Fibroblast of lung (primary cell): ENCODE measurements around the gene HOXC10. TPM values are rescaled to one million over a fixed set of nuclear protein-coding genes. Genes with fewer than 3 reads are reported as not detected.
A peak's percentile ranks its signal among the peaks of the same experiment; 100 is the strongest.

Experiments used
- DNase-seq, 2 donors: peaks; one replicate each; pipeline versions ENCODE4 v3.0.0 to v3.0.0-alpha.2; 2010; ENCODE audit warnings: low read depth in 2 of 2
- H2AFZ ChIP-seq: 2 replicates; pipeline ENCODE4 v1.5.1; 2012; ENCODE audit warnings: low read length, control low read depth, inconsistent platforms
- H3K27ac ChIP-seq: 2 replicates; pipeline ENCODE4 v1.5.1; 2011; ENCODE audit warnings: low read length, control low read depth; ENCODE audit not compliant: insufficient read depth
- H3K27me3 ChIP-seq: 2 replicates; pipeline ENCODE4 v1.5.1; 2011; ENCODE audit warnings: mild to moderate bottlenecking, low read length; ENCODE audit not compliant: control insufficient read depth, insufficient read depth
- H3K36me3 ChIP-seq: 2 replicates; pipeline ENCODE4 v1.5.1; 2011; ENCODE audit warnings: low read length; ENCODE audit not compliant: control insufficient read depth, insufficient read depth
- H3K4me1 ChIP-seq: 2 replicates; pipeline ENCODE4 v1.5.1; 2011; ENCODE audit warnings: low read length; ENCODE audit not compliant: control insufficient read depth, insufficient read depth; ENCODE audit errors: extremely low read depth
- H3K4me2 ChIP-seq: 2 replicates; pipeline ENCODE4 v1.5.1; 2011; ENCODE audit warnings: low read length, control low read depth; ENCODE audit not compliant: insufficient read depth; ENCODE audit errors: extremely low read depth
- H3K4me3 ChIP-seq, 4 experiments: fragments of 200-600 bp in 1 of 4; sonication (generic) in 1 of 4; replicated peaks in 1 of 4; 2 replicates each; pipeline ENCODE4 v1.5.1; 2011 to 2016; ENCODE audit warnings: low read length in 4 of 4, low read depth in 3 of 4, mild to moderate bottlenecking in 3 of 4, control low read depth in 2 of 4, inconsistent platforms in 1 of 4, mixed read lengths in 1 of 4; ENCODE audit not compliant: insufficient read depth in 1 of 4; ENCODE audit errors: control extremely low read depth in 1 of 4
- H3K79me2 ChIP-seq: 2 replicates; pipeline ENCODE4 v1.5.1; 2012; ENCODE audit warnings: mild to moderate bottlenecking, low read length, inconsistent platforms; ENCODE audit not compliant: control insufficient read depth, insufficient read depth
- H3K9ac ChIP-seq: 2 replicates; pipeline ENCODE4 v1.5.1; 2011; ENCODE audit warnings: mild to moderate bottlenecking, low read length, control low read depth; ENCODE audit not compliant: insufficient read depth
- H3K9me3 ChIP-seq: 2 replicates; pipeline ENCODE4 v1.5.1; 2012; ENCODE audit warnings: low read depth, low read length; ENCODE audit not compliant: control insufficient read depth, insufficient read depth
- H4K20me1 ChIP-seq: 2 replicates; pipeline ENCODE4 v1.5.1; 2011; ENCODE audit warnings: low read length; ENCODE audit not compliant: control insufficient read depth, insufficient read depth; ENCODE audit errors: extremely low read depth
- CTCF ChIP-seq, 2 donors: IDR thresholded peaks in 1 of 2; conservative IDR thresholded peaks in 1 of 2; 1 replicate in 1 of 2; 2 replicates in 1 of 2; pipeline ENCODE4 v1.5.1; 2011 to 2012; ENCODE audit warnings: low read length in 2 of 2, control low read depth in 1 of 2, inconsistent platforms in 1 of 2, low read depth in 1 of 2, mild to moderate bottlenecking in 1 of 2
- EZH2 ChIP-seq: IDR thresholded peaks from 2 replicates; pipeline ENCODE4 v1.5.1; 2012; ENCODE audit warnings: low read length, control low read depth, mild to moderate bottlenecking; ENCODE audit errors: missing control alignments
- polyA plus RNA-seq, 2 donors: library from polyadenylated mRNA; depleted of rRNA in 1 of 2; stranded (reverse) in 1 of 2; unstranded in 1 of 2; fragments of >200 nt; gene quantifications; 2 replicates each; pipeline ENCODE4 v1.2.1, GENCODE V29; 2011 to 2012; ENCODE audit warnings: missing spikeins in 1 of 2
- total RNA-seq: library from RNA; depleted of rRNA; stranded (reverse); fragments of >200 nt; gene quantifications from 2 replicates; pipeline ENCODE4 v1.2.1, GENCODE V29; 2014

HOXC10 gene
- total and polyA plus RNA-seq, 2 donors (not counting 1 experiment from before 2014, with no cell fraction given): 0.06 TPM; not detected in 1

GRCh38 chr12:53998110-53998899 is 13.4 kb downstream of the HOXC10 start:
- no peak overlapping the region for H3K4me2 ChIP-seq
- no peak for TF ChIP-seq CTCF (conservative IDR thresholded peaks at IDR 0.05 in 1 of 2, IDR thresholded peaks at IDR 0.05 in 1 of 2; ENCODE audit: low read depth in 1 of 2, low read length in 2 of 2)
- no peak for TF ChIP-seq EZH2
- no peak overlapping the region for H3K27ac ChIP-seq
- H3K27me3 ChIP-seq: peaks cover 83% of the 10 kb centered on the region
- no peak overlapping the region for H2AFZ ChIP-seq
- H3K9ac ChIP-seq: no peak overlapping the region
- DNase-seq: no peak
- no peaks in the 10 kb centered on the region for H4K20me1 ChIP-seq
- no peaks in the 10 kb centered on the region for H3K9me3 ChIP-seq
- no peak overlapping the region for H3K4me3 ChIP-seq
- H3K36me3 ChIP-seq: no peaks in the 10 kb centered on the region
- H3K79me2 ChIP-seq: no peaks in the 10 kb centered on the region
- no peaks in the 10 kb centered on the region for H3K4me1 ChIP-seq

- no peak overlapping the region for H3K9ac ChIP-seq
- no peak overlapping the region for H2AFZ ChIP-seq
- H3K9me3 ChIP-seq: no peaks in the 10 kb centered on the region
- H3K36me3 ChIP-seq: no peaks in the 10 kb centered on the region
- H4K20me1 ChIP-seq: no peaks in the 10 kb centered on the region
- H3K4me2 ChIP-seq: no peak overlapping the region
- H3K4me1 ChIP-seq: no peaks in the 10 kb centered on the region
- no peak for DNase-seq
- no peaks in the 10 kb centered on the region for H3K79me2 ChIP-seq
- peaks cover 81% of the 10 kb centered on the region for H3K27me3 ChIP-seq
- no peak overlapping the region for H3K27ac ChIP-seq
- no peak overlapping the region for H3K4me3 ChIP-seq
- TF ChIP-seq EZH2 (no peak), CTCF (conservative IDR thresholded peaks at IDR 0.05 in 1 of 2, IDR thresholded peaks at IDR 0.05 in 1 of 2; ENCODE audit: low read depth in 1 of 2, low read length in 2 of 2) (no peak)
These were observed 13.9 kb downstream of the HOXC10 start for GRCh38 chr12:53998900-53999236.

GRCh38 chr12:53999559-54000115 is 14.7 kb downstream of the HOXC10 start:
- H3K4me1 ChIP-seq: no peaks in the 10 kb centered on the region
- H3K4me2 ChIP-seq: peak overlapping the region; percentile 82
- peak in 1 of 2 donors; percentile 42 for DNase-seq
- peaks cover 81% of the 10 kb centered on the region for H3K27me3 ChIP-seq
- H3K4me3 ChIP-seq: peak overlapping the region in 3 of 4 experiments; percentile 17 to 52 (median 43)
- no peak for TF ChIP-seq EZH2
- TF ChIP-seq CTCF (conservative IDR thresholded peaks at IDR 0.05 in 1 of 2, IDR thresholded peaks at IDR 0.05 in 1 of 2; ENCODE audit: low read depth in 1 of 2, low read length in 2 of 2): no peak
- H4K20me1 ChIP-seq: no peaks in the 10 kb centered on the region
- H3K36me3 ChIP-seq: no peaks in the 10 kb centered on the region
- H3K27ac ChIP-seq: no peak overlapping the region
- no peaks in the 10 kb centered on the region for H3K79me2 ChIP-seq
- H3K9ac ChIP-seq: no peak overlapping the region
- no peaks in the 10 kb centered on the region for H3K9me3 ChIP-seq
- no peak overlapping the region for H2AFZ ChIP-seq
